Measurements from ENCODE around the gene BMP15.

The BMP15 gene

DNA sequence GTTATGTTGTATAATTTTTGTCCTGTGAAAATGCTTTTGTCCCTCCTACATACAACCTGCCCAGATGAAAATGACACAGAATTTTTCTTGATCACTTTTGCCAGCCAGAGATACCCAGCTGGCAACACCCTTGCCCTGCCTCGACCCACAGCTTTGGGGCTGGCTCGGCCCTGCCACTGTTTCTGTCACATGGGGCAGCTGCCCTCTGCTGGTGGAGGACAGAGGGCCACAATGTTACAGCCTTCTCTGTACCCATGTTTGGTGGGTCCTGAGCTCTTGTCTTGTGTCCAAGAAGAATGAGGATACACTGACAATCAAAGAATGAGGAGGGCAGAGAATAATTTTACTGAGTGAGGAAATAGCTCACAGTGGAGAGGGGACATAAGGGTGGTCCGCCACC, 31.1 kb downstream of the BMP15 start:
- Histone ChIP-seq H3K9me3 (ENCODE audit: control insufficient read depth, insufficient read depth, low read depth, low read length) (no peaks in the 10 kb centered on the region), H3K27ac (ENCODE audit: extremely low read depth, low read depth, low read length) (no peak overlapping the region), H3K4me1 (ENCODE audit: control insufficient read depth, insufficient read depth, low read length) (no peaks in the 10 kb centered on the region), H3K36me3 (ENCODE audit: control insufficient read depth in 2 of 2, insufficient read depth in 1 of 2, low read length in 2 of 2) (no peaks in the 10 kb centered on the region), H3K4me3 (ENCODE audit: low read depth, low read length) (no peak overlapping the region)
- ChIA-PET CTCF (interaction anchor here (0.7 to 1.9 kb wide), 3 partner anchors 194 to 796 kb away, joined by 3 to 5 read pairs (median 4); no protein-coding TSS in a partner anchor), POLR2A (no interaction called here)
- TF ChIP-seq, protein P1, sequence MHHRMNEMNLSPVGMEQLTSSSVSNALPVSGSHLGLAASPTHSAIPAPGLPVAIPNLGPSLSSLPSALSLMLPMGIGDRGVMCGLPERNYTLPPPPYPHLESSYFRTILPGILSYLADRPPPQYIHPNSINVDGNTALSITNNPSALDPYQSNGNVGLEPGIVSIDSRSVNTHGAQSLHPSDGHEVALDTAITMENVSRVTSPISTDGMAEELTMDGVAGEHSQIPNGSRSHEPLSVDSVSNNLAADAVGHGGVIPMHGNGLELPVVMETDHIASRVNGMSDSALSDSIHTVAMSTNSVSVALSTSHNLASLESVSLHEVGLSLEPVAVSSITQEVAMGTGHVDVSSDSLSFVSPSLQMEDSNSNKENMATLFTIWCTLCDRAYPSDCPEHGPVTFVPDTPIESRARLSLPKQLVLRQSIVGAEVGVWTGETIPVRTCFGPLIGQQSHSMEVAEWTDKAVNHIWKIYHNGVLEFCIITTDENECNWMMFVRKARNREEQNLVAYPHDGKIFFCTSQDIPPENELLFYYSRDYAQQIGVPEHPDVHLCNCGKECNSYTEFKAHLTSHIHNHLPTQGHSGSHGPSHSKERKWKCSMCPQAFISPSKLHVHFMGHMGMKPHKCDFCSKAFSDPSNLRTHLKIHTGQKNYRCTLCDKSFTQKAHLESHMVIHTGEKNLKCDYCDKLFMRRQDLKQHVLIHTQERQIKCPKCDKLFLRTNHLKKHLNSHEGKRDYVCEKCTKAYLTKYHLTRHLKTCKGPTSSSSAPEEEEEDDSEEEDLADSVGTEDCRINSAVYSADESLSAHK (tag by site-specific recombination; IDR thresholded peaks at IDR 0.05), result no peak
- TF ChIP-seq ZNF248 (tag by site-specific recombination; IDR thresholded peaks at IDR 0.05) (no peak), ZNF426 (tag by site-specific recombination; IDR thresholded peaks at IDR 0.05) (no peak), ZBTB1 (tag by site-specific recombination; IDR thresholded peaks at IDR 0.05) (no peak), ZNF585B (tag by site-specific recombination; IDR thresholded peaks at IDR 0.05) (no peak), ZNF76 (tag by site-specific recombination; IDR thresholded peaks at IDR 0.05; ENCODE audit: borderline replicate concordance, low read depth) (no peak), ZNF239 (tag by site-specific recombination; IDR thresholded peaks at IDR 0.05) (no peak), ZNF24 (tag by site-specific recombination; IDR thresholded peaks at IDR 0.05) (no peak), HOXD13 (CRISPR knock-in tag; IDR thresholded peaks at IDR 0.05; ENCODE audit: borderline replicate concordance) (no peak), EGR2 (tag by site-specific recombination; IDR thresholded peaks at IDR 0.05; ENCODE audit: low read depth) (no peak), PRDM1 (tag by site-specific recombination; IDR thresholded peaks at IDR 0.05) (no peak), SCRT2 (tag by site-specific recombination; IDR thresholded peaks at IDR 0.05) (no peak), ZNF16 (tag by site-specific recombination; IDR thresholded peaks at IDR 0.05; ENCODE audit: low read depth) (no peak), ZNF664 (tag by site-specific recombination; IDR thresholded peaks at IDR 0.05) (no peak), GLI4 (tag by site-specific recombination; IDR thresholded peaks at IDR 0.05) (no peak), ZNF561 (tag by site-specific recombination; IDR thresholded peaks at IDR 0.05; ENCODE audit: borderline replicate concordance) (no peak), ZNF677 (tag by site-specific recombination; IDR thresholded peaks at IDR 0.05) (no peak), ZNF174 (tag by site-specific recombination; IDR thresholded peaks at IDR 0.05) (no peak)
- TF ChIP-seq, protein P2, sequence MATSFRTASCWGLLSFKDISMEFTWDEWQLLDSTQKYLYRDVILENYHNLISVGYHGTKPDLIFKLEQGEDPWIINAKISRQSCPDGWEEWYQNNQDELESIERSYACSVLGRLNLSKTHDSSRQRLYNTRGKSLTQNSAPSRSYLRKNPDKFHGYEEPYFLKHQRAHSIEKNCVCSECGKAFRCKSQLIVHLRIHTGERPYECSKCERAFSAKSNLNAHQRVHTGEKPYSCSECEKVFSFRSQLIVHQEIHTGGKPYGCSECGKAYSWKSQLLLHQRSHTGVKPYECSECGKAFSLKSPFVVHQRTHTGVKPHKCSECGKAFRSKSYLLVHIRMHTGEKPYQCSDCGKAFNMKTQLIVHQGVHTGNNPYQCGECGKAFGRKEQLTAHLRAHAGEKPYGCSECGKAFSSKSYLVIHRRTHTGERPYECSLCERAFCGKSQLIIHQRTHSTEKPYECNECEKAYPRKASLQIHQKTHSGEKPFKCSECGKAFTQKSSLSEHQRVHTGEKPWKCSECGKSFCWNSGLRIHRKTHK (tag by site-specific recombination; IDR thresholded peaks at IDR 0.05), result no peak
- TF ChIP-seq, protein P3, sequence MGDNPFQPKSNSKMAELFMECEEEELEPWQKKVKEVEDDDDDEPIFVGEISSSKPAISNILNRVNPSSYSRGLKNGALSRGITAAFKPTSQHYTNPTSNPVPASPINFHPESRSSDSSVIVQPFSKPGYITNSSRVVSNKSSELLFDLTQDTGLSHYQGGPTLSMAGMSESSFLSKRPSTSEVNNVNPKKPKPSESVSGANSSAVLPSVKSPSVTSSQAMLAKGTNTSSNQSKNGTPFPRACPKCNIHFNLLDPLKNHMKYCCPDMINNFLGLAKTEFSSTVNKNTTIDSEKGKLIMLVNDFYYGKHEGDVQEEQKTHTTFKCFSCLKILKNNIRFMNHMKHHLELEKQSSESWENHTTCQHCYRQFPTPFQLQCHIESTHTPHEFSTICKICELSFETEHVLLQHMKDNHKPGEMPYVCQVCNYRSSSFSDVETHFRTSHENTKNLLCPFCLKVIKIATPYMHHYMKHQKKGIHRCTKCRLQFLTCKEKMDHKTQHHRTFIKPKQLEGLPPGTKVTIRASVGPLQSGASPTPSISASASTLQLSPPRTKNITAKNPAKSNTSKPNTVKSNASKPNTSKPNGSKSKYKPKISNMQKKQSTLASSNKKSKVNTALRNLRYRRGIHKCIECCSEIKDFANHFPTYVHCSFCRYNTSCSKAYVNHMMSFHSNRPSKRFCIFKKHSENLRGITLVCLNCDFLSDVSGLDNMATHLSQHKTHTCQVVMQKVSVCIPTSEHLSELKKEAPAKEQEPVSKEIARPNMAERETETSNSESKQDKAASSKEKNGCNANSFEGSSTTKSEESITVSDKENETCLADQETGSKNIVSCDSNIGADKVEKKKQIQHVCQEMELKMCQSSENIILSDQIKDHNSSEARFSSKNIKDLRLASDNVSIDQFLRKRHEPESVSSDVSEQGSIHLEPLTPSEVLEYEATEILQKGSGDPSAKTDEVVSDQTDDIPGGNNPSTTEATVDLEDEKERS (tag by site-specific recombination; IDR thresholded peaks at IDR 0.05), result no peak

DNA sequence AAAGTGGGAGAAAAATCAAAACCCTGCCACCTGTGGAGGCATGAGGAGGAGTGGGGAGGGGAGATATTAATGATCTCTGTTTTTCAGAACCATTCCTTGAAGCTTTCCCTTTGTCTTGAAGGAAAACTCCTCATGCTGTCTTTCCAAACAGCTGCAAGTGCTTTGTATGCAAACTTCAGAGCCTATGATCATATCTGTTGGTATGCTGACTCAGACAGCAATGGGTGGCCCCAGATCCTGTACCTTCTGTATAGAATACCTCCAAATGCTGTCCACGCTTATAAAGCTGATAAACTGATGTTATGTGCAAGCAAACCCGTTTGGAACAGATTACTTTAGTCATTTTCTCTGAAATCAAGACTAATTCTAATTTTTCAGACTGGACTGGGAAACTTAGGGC, 31.9 kb downstream of the BMP15 start:
- H3K9me3 ChIP-seq (ENCODE audit: control insufficient read depth, insufficient read depth, low read depth, low read length), result no peaks in the 10 kb centered on the region
- CTCF ChIA-PET, result interaction anchor here (1.9 kb wide), 1 partner anchor 195 kb away, joined by 5 read pairs; no protein-coding TSS in a partner anchor
- no peak overlapping the region for H3K27ac ChIP-seq (ENCODE audit: extremely low read depth, low read depth, low read length)
- POLR2A ChIA-PET, result no interaction called here
- no peaks in the 10 kb centered on the region for H3K4me1 ChIP-seq (ENCODE audit: control insufficient read depth, insufficient read depth, low read length)
- no peak overlapping the region for H3K4me3 ChIP-seq (ENCODE audit: low read depth, low read length)
- no peaks in the 10 kb centered on the region for H3K36me3 ChIP-seq (ENCODE audit: control insufficient read depth in 2 of 2, insufficient read depth in 1 of 2, low read length in 2 of 2)
- TF ChIP-seq, protein P4, sequence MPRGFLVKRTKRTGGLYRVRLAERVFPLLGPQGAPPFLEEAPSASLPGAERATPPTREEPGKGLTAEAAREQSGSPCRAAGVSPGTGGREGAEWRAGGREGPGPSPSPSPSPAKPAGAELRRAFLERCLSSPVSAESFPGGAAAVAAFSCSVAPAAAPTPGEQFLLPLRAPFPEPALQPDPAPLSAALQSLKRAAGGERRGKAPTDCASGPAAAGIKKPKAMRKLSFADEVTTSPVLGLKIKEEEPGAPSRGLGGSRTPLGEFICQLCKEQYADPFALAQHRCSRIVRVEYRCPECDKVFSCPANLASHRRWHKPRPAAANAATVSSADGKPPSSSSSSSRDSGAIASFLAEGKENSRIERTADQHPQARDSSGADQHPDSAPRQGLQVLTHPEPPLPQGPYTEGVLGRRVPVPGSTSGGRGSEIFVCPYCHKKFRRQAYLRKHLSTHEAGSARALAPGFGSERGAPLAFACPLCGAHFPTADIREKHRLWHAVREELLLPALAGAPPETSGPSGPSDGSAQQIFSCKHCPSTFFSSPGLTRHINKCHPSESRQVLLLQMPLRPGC (tag by site-specific recombination; IDR thresholded peaks at IDR 0.05), result no peak
- TF ChIP-seq ZNF324 (tag by site-specific recombination; IDR thresholded peaks at IDR 0.05), result no peak
- no peak for TF ChIP-seq HOXC10 (CRISPR knock-in tag; IDR thresholded peaks at IDR 0.05)
- no peak for TF ChIP-seq ZNF48 (tag by site-specific recombination; IDR thresholded peaks at IDR 0.05)
- no peak for TF ChIP-seq ZIC2 (tag by site-specific recombination; IDR thresholded peaks at IDR 0.05)
- no peak for TF ChIP-seq ZNF707 (tag by site-specific recombination; IDR thresholded peaks at IDR 0.05)
- TF ChIP-seq, protein P5, sequence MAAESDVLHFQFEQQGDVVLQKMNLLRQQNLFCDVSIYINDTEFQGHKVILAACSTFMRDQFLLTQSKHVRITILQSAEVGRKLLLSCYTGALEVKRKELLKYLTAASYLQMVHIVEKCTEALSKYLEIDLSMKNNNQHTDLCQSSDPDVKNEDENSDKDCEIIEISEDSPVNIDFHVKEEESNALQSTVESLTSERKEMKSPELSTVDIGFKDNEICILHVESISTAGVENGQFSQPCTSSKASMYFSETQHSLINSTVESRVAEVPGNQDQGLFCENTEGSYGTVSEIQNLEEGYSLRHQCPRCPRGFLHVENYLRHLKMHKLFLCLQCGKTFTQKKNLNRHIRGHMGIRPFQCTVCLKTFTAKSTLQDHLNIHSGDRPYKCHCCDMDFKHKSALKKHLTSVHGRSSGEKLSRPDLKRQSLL (tag by site-specific recombination; IDR thresholded peaks at IDR 0.05), result no peak
- no peak for TF ChIP-seq MYNN (tag by site-specific recombination; IDR thresholded peaks at IDR 0.05; ENCODE audit: borderline replicate concordance)
- no peak for TF ChIP-seq ZNF146 (tag by site-specific recombination; IDR thresholded peaks at IDR 0.05)

Data from HEK293 (cell line).